ENCODE data around the gene NHSL2. TPM values are rescaled to one million over a fixed set of nuclear protein-coding genes. Genes with fewer than 3 reads are reported as not detected.

NHSL2 gene
- total and polyA plus RNA-seq, 10 donors, result 0.24 to 20.8 (median 10.1) TPM

- H3K27me3 ChIP-seq (replicated peaks in 1 of 7), result peaks cover 0 to 17% (median 0%) of the 10 kb centered on the region in 7 donors
- intact Hi-C loops (cut with DNase I; ENCODE audit: low total_unique reads), result no loop called here
- WGBS, 5 donors, result 76 to 92% (median 81%) methylated on average over 1 of the region's 1 CpG
- H3K9me3 ChIP-seq, result no peaks in the 10 kb centered on the region
- no peak for DNase-seq
- H3K27ac ChIP-seq, result no peak overlapping the region
- H3K4me1 ChIP-seq, result no peaks in the 10 kb centered on the region
- no peak for TF ChIP-seq POLR2AphosphoS5 (IDR thresholded peaks at IDR 0.05)
- no peak for TF ChIP-seq CTCF (IDR thresholded peaks at IDR 0.05 in 8 of 11, conservative IDR thresholded peaks at IDR 0.05 in 3 of 11)
- TF ChIP-seq POLR2A (IDR thresholded peaks at IDR 0.05), result no peak
- no peaks in the 10 kb centered on the region for H3K36me3 ChIP-seq
- no peak overlapping the region for H3K4me3 ChIP-seq
These were observed 19.7 kb downstream of the NHSL2 start for GRCh38 chrX:71930298-71930697.

DNA sequence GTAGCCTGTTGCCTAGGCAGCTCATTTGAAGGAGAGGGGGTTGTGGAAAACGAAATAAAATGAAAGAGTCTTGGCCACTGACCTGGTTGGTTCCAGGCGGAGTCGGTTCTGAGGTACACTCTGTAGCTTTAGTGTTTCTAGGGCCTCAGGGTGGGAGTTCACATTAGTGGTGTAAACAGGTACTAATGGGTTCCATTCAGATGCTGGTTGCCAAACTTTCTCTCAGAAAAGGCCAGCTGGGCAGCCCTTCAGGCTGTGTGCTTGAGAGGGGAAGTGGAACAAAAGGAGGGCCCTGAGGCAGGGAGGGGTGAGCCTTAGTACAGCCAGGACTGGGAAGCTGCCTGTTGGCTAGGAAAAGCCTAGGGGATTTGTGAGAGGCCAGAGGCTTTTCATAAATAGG, 24.8 kb downstream of the NHSL2 start:
- no peaks in the 10 kb centered on the region for H3K36me3 ChIP-seq
- TF ChIP-seq CTCF (IDR thresholded peaks at IDR 0.05 in 8 of 11, conservative IDR thresholded peaks at IDR 0.05 in 3 of 11) (no peak), POLR2AphosphoS5 (IDR thresholded peaks at IDR 0.05) (no peak), POLR2A (IDR thresholded peaks at IDR 0.05) (no peak)
- no peak overlapping the region for H3K4me3 ChIP-seq
- intact Hi-C loops (cut with DNase I; ENCODE audit: low total_unique reads), result no loop called here
- H3K4me1 ChIP-seq, result no peaks in the 10 kb centered on the region
- H3K27ac ChIP-seq, result no peak overlapping the region
- 51 to 81% (median 76%) methylated on average over 3 of the region's 3 CpGs for WGBS, 5 donors
- peaks cover 0 to 30% (median 0%) of the 10 kb centered on the region in 7 donors for H3K27me3 ChIP-seq (replicated peaks in 1 of 7)
- no peak for DNase-seq
- no peaks in the 10 kb centered on the region for H3K9me3 ChIP-seq

DNA sequence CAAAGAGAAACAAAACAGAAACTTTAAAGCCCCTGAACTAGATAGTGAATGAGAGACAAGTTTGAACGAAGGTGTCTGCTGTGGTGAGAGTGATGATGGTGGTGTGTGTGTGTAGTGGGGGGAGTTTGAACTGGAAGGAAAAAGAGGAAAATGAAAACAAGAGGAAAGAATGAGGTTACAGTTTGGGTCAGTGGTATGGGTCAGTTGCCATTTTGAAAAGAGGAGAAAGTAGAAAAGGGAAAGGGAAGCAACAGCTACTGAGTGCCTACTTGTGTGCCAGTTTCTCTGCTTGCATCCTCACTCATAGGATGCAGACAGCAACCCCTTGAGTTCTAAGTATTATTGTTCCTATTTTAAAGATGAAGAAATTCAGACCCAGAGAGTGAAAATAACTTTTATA, 26.0 kb downstream of the NHSL2 start:
- Histone ChIP-seq H3K4me3 (no peak overlapping the region), H3K27ac (no peak overlapping the region), H3K36me3 (no peaks in the 10 kb centered on the region), H3K9me3 (no peaks in the 10 kb centered on the region), H3K27me3 (replicated peaks in 1 of 7) (peaks cover 0 to 30% (median 0%) of the 10 kb centered on the region in 7 donors), H3K4me1 (no peaks in the 10 kb centered on the region)
- 44 to 77% (median 70%) methylated on average over 1 of the region's 1 CpG for WGBS, 5 donors
- intact Hi-C loops (cut with DNase I; ENCODE audit: low total_unique reads), result no loop called here
- no peak for DNase-seq
- TF ChIP-seq POLR2A (IDR thresholded peaks at IDR 0.05), result no peak
- no peak for TF ChIP-seq POLR2AphosphoS5 (IDR thresholded peaks at IDR 0.05)
- TF ChIP-seq CTCF (IDR thresholded peaks at IDR 0.05 in 8 of 11, conservative IDR thresholded peaks at IDR 0.05 in 3 of 11), result no peak

DNA sequence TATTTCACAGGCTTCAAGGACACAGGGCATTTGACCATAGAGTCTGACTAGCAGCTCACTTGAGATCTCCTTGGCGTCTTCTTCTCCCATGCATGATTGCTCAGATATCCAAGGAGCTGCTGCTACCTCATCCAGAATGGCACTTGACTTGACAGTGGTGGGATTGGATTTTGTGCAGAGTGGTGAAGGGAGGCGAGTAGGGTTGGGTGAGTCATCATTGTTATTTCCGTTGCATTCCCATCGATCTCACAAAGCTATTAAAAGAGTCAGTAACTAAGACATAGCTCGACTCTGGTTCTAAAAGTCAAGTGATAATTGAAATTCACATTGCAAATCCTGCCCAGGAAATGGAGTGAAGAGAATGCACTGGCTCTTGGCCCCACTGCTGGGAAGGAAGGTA, 27.7 kb downstream of the NHSL2 start:
- peaks cover 0 to 29% (median 0%) of the 10 kb centered on the region in 7 donors for H3K27me3 ChIP-seq (replicated peaks in 1 of 7)
- WGBS, 5 donors, result 60 to 84% (median 67%) methylated on average over 4 to 5 of the region's 5 CpGs
- intact Hi-C loops (cut with DNase I; ENCODE audit: low total_unique reads), result no loop called here
- H3K27ac ChIP-seq, result no peak overlapping the region
- no peaks in the 10 kb centered on the region for H3K9me3 ChIP-seq
- H3K36me3 ChIP-seq, result no peaks in the 10 kb centered on the region
- no peak for DNase-seq
- no peak overlapping the region for H3K4me3 ChIP-seq
- TF ChIP-seq POLR2AphosphoS5 (IDR thresholded peaks at IDR 0.05) (no peak), CTCF (IDR thresholded peaks at IDR 0.05 in 8 of 11, conservative IDR thresholded peaks at IDR 0.05 in 3 of 11) (no peak), POLR2A (IDR thresholded peaks at IDR 0.05) (no peak)
- H3K4me1 ChIP-seq, result no peaks in the 10 kb centered on the region

All from spleen (tissue), 11 donors.